K562 (cell line): ENCODE measurements around the gene KCTD3.

ENCODE experiments used
- SP2 ChIP-seq: IDR thresholded peaks from 2 replicates; pipeline ENCODE4 v1.6.1; 2011; ENCODE audit warnings: mild to moderate bottlenecking, low read depth, low read length, moderate library complexity; ENCODE audit not compliant: poor library complexity, severe bottlenecking; ENCODE audit errors: extremely low read depth
- ZBTB1 ChIP-seq: sonication (generic); formaldehyde crosslinking; IDR thresholded peaks from 2 replicates; pipeline ENCODE4 v1.8.1; 2023; ENCODE audit warnings: missing genetic modification reagents, low read depth, mild to moderate bottlenecking, borderline replicate concordance
- ZC3H11A ChIP-seq: IDR thresholded peaks from 2 replicates; pipeline ENCODE4 v1.6.1; 2012; ENCODE audit warnings: low read depth, low read length, improper control_type of control experiment

DNA sequence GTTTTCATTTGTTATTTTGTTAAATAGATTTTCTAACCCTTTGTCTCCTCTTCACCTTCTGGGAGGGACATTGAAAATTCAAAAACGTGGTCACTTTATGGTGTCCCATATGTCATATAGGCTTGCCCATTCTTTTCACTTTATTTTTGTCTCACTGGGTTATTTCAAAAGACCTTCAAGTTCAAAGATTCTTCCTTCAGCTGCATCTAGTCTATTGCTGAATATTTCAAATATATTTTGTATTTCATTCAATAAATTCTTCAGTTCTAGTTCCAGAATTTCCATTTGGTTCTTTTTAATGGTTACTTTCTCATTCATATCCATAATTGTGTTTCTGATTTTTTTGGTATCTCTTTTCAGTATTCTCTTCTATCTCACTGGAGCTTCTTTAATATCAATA is 11.6 kb upstream of the KCTD3 start:
- no peak for TF ChIP-seq ZBTB1 (CRISPR knock-in tag)
- TF ChIP-seq SP2, result no peak
- TF ChIP-seq ZC3H11A, result no peak
